ENCODE measurements around the gene PAMR1.

PAMR1 gene

GRCh38 chr11:35548925-35549561, 23.6 kb upstream of the PAMR1 start:
- TF ChIP-seq YY1 (IDR thresholded peaks at IDR 0.05; ENCODE audit: low read depth) (no peak), CEBPB (IDR thresholded peaks at IDR 0.05) (no peak), EGR1 (IDR thresholded peaks at IDR 0.05) (no peak), RAD21 (IDR thresholded peaks at IDR 0.05; ENCODE audit: low read depth) (no peak), CREB1 (IDR thresholded peaks at IDR 0.05; ENCODE audit: low read depth) (no peak), ZBTB7A (IDR thresholded peaks at IDR 0.05; ENCODE audit: low read depth) (no peak), EP300 (IDR thresholded peaks at IDR 0.05; ENCODE audit: borderline replicate concordance) (no peak), TAF1 (IDR thresholded peaks at IDR 0.05; ENCODE audit: low read depth) (no peak), FOXM1 (IDR thresholded peaks at IDR 0.05; ENCODE audit: borderline replicate concordance, low read depth) (no peak), REST (IDR thresholded peaks at IDR 0.05; ENCODE audit: low read depth) (no peak)

- TF ChIP-seq TAF1 (IDR thresholded peaks at IDR 0.05; ENCODE audit: low read depth) (no peak), EP300 (IDR thresholded peaks at IDR 0.05; ENCODE audit: borderline replicate concordance) (no peak), ZBTB7A (IDR thresholded peaks at IDR 0.05; ENCODE audit: low read depth) (no peak), NFIC (IDR thresholded peaks at IDR 0.05) (no peak), REST (IDR thresholded peaks at IDR 0.05; ENCODE audit: low read depth) (no peak), EGR1 (IDR thresholded peaks at IDR 0.05) (no peak), FOXM1 (IDR thresholded peaks at IDR 0.05; ENCODE audit: borderline replicate concordance, low read depth) (no peak), TCF12 (IDR thresholded peaks at IDR 0.05; ENCODE audit: low read depth) (no peak), RAD21 (IDR thresholded peaks at IDR 0.05; ENCODE audit: low read depth) (no peak), YY1 (IDR thresholded peaks at IDR 0.05; ENCODE audit: low read depth) (no peak), TEAD4 (IDR thresholded peaks at IDR 0.05) (no peak)
- TF ChIP-seq, protein P1, sequence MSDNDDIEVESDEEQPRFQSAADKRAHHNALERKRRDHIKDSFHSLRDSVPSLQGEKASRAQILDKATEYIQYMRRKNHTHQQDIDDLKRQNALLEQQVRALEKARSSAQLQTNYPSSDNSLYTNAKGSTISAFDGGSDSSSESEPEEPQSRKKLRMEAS (IDR thresholded peaks at IDR 0.05) = no peak
Measured at GRCh38 chr11:35546317-35546716, 20.9 kb upstream of the PAMR1 start.

DNA sequence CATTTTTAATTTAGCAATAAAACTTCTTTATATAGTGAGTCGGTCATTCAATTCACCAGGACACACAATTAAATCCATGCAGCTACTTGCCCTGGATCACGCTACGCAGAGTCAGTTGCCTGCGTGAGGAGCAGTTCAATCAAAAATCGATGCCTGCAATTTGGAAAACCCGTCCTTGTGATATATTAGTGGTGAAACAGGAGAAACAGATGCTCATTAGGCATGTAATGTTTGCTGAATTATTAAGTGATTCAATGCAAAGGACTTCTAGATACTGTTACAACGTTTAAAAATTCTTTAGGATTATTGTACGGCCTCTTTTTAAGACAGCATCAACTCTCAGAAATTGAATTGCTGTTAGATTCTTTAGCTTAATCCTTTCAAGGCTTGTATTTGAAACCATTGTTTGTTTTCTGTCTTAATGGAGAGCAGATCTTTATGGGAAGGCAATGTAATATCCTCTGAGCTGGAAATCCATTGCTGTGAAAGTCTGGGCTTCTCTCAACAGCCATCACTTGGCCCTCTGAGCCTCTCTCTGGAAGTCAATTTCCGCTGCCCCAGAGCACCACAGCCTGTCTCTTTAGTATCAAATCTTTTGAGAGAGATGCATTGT, 20.1 kb upstream of the PAMR1 start:
- no peak for TF ChIP-seq TCF12 (IDR thresholded peaks at IDR 0.05; ENCODE audit: low read depth)

- TF ChIP-seq REST (IDR thresholded peaks at IDR 0.05; ENCODE audit: low read depth) (no peak), YY1 (IDR thresholded peaks at IDR 0.05; ENCODE audit: low read depth) (no peak)
Measured at GRCh38 chr11:35543481-35543880, 18.1 kb upstream of the PAMR1 start.

DNA sequence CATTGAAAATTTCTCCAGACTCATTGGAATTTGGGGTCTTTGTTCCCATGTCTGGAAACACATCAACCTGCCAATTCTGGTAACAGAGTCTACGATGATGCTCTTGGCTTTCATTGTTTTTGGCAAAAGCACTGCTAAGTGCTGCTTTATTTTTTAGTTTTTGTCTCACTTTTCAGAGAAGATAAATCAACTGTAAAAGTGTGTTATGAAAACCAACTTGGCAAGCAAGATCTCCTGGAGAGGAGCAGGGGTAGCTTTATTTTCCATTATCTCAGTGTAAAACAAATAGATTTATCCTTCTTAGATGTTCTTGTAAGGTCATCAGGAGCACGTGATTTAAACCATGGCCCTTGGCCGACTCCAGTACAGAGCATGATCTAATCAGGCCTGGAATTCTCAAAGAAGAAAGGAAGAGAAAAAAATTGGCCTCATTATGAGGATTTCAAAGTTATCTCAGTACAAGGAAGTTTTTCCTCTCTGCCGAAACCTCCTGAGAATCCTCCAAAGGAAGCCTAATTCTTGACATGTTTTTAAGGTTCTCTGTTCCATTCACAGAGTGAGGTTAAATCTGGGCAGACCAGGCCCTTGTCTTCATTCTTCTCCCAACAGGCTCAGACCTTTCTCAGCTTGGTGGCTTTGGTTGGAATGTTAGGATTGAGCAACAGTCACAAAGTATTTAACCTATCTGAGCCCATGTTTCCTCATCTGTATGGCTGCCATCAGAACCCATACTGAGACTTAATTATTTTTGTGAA, 16.4 kb upstream of the PAMR1 start:
- TF ChIP-seq EGR1 (IDR thresholded peaks at IDR 0.05) (no peak), EP300 (IDR thresholded peaks at IDR 0.05; ENCODE audit: borderline replicate concordance) (no peak), REST (IDR thresholded peaks at IDR 0.05; ENCODE audit: low read depth) (no peak), NFIC (IDR thresholded peaks at IDR 0.05) (no peak), YY1 (IDR thresholded peaks at IDR 0.05; ENCODE audit: low read depth) (no peak), TAF1 (IDR thresholded peaks at IDR 0.05; ENCODE audit: low read depth) (no peak)
- TF ChIP-seq, protein P1 (IDR thresholded peaks at IDR 0.05) = no peak
